Tongue (tissue), 2 donors: Measurements from ENCODE around the gene C1orf122. TPM values are rescaled to one million over a fixed set of nuclear protein-coding genes. Genes with fewer than 3 reads are reported as not detected.

Experiments
- DNase-seq: peaks from one replicate; pipeline ENCODE4 v3.0.0-alpha.2; 2015
- total RNA-seq: library from RNA; depleted of rRNA; stranded (reverse); fragments of >200 nt; gene quantifications from one replicate; pipeline ENCODE4 v1.2.3, GENCODE V29; 2014

C1orf122 gene
- total RNA-seq, 1 donor from 2014 or later: 37.7 TPM

DNA sequence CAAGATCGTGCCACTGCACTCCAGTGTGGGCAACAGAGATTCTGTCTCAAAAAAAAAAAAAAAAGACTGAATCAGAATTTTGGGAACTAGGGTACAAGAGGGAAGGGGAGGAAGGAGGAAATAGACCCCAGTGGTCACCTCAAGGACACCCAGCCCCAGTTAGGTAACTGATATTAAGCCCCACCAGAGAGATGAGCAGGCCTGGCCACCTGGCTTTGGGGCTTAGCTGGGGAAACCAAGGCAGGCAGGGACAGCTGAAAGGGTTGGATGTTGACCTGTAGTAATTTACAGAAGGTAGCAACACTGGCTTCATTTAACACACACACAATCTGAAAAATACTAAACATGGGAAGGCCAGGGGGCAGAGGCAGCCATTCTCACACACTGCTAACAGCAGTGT lies 5.2 kb upstream of the C1orf122 start:
- DNase-seq: no peak

- no peak for DNase-seq
Observed at GRCh38 chr1:37807220-37807554, 403 bp upstream of the C1orf122 start.

- DNase-seq: peak; percentile 88
Observed at GRCh38 chr1:37808369-37809319, 1.1 kb downstream of the C1orf122 start.

DNA sequence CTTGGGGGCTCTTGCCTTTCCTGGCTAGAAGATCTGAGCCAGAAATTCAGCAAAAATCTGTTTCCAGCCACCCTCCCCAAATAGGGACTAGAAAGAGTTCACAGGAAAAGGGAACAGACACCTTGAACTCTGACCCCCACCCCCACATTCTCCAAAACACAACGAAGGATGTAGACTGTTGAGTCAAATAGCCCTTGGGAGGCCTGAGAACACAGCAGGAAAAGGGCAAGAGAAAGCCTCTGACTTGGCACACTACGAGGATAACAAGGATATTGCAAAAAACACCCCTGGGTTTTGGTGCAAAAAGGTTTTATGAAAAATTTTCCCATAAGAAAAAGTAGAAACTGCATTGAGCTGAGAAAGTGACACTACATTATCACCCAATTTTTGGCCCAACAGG lies 2.4 kb downstream of the C1orf122 start:
- no peak for DNase-seq

DNA sequence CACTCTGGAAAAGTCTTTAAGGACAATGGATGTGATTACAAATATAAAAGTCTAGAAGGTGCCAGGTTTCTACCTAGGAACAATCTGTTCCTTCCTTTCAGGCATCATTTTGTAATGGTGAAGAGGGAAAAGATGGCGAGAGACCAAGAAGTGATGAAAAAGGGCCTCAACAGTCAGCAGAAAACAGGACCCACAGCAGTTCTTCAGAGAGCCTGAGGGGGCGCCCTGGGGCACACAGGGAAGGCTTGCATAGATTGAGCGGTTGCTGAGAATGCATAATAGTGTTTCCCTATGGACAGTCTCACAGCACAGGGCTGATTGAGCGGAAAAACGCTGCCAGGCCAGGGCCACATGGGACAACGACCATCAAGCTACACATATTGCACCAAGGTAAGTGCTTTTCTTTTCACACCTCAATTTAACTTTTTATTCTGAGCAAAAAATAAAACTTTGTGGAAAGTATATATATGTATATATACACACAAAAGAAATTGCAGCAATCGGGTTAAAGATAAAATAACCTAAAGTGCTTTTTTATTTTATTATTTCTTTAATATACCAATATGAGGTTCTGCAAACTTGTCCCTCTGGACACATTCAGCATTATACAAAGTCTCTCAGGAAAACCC lies 3.6 kb downstream of the C1orf122 start:
- peak; percentile 81 for DNase-seq

GRCh38 chr1:37813529-37814145 lies 6.0 kb downstream of the C1orf122 start:
- no peak for DNase-seq

GRCh38 chr1:37814252-37814651 lies 6.7 kb downstream of the C1orf122 start:
- no peak for DNase-seq

DNA sequence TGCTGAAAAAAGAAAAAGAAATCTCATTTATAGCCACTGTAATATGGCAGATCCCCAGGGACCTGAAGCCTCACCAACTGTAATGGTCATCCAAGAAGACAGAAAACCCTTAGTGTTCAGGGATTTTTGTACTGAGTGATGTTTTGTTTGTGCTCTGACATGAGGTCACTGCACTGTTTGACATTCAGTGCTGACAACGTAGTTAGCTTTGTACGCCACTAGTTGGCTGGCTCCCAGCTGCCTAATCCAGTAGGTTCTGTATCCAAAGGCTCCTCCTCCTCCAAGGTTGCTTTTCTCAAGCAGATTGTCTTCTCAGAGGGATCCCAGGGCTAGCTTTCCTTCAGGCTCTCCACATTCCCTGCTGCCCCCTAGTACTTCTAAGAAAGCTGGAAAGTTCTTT lies 9.9 kb downstream of the C1orf122 start:
- no peak for DNase-seq

GRCh38 chr1:37821481-37821880 lies 13.9 kb downstream of the C1orf122 start:
- DNase-seq: no peak

GRCh38 chr1:37822906-37823815 lies 15.6 kb downstream of the C1orf122 start:
- no peak for DNase-seq

- DNase-seq: no peak
Observed at GRCh38 chr1:37824001-37824400, 16.4 kb downstream of the C1orf122 start.

- no peak for DNase-seq
Observed at GRCh38 chr1:37825506-37825905, 17.9 kb downstream of the C1orf122 start.

- no peak for DNase-seq
Observed at GRCh38 chr1:37828410-37829074, 21.0 kb downstream of the C1orf122 start.

DNA sequence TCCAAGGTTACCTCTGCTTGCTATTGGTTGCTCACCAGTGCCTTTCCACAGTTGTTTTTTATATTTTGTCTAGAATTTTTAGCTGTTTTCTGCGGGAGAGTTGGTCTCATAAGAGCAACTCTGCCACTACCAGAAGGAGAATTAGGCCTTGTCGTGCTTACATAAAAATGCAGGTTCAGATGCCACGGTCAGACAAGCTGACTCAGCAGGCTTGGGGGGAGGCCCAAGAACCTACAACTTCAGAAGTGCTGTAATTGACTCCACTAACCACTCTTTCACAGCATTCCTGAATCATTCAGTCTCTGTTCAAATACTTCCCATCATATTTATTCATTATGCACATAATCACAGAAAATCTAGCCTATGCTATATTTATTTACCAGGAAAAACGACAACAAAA lies 23.5 kb downstream of the C1orf122 start:
- no peak for DNase-seq

DNA sequence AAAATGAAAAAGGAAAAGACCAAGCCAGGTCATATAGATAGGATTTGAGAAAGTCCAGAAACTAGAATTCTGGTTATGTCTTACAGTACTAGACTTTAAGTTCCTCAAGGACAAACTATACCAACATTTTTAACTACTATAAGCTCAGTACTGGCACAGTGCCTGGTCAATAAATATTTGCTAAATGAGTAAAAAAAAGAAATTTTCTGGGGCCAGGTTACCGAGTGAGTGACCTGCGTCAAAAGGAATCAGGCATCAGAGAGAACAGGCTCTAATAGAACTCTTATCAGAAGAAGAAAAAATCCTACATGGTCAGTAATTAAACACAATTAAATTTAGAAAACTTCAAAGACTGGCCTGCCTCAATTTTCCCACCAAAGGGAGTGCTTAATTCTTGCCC lies 24.2 kb downstream of the C1orf122 start:
- no peak for DNase-seq

- no peak for DNase-seq
Observed at GRCh38 chr1:37836788-37837187, 29.2 kb downstream of the C1orf122 start.

- no peak for DNase-seq
Observed at GRCh38 chr1:37839676-37840075, 32.1 kb downstream of the C1orf122 start.

GRCh38 chr1:37840711-37841110 lies 33.1 kb downstream of the C1orf122 start:
- no peak for DNase-seq

DNA sequence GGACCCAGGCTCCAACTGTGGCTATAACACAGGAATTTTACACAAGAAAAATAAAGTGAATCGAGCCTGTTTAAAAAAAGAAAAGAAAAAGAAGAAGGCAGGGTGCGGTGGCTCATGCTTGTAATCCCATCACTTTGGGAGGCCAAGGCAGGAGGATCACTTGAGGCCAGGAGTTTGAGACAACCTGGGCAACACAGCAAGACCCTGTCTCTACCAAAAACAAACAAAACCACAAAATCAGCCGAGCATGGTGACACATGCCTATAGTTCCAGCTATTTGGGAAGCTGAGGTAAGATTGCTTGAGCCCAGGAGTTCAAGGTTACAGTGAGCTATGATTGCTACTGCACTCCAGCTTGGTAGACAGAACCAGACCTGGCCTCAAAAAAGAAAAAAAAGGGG lies 34.1 kb downstream of the C1orf122 start:
- DNase-seq: no peak

GRCh38 chr1:37844536-37844935 lies 36.9 kb downstream of the C1orf122 start:
- DNase-seq: no peak

DNA sequence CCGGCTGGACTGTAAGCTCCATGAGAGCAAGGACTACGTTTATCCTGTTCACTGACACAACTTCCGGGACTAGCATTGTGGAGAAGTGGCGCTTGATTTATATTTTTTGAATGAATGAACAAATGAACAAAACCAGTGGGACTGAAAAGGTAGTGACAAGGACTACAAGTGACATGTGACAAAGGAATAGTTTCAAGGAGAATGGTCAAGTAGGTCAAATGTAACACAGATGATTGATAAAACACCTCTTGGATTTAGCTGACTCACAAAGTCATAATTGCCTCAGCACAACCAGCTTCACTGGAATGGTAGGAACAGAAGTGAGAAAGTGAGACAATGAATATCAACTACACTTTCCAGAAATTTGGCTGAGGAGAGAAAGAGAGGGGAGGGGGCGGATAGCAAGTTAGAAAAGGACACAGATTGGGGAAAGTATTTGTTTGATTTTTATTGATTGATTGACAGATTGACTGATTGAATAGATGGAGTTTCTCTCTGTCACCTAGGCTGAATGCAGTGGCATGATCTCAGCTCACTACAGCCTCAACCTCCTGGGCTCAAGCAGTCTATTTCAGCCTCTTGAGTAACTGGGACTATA lies 37.6 kb downstream of the C1orf122 start:
- DNase-seq: no peak
